GM13977 (cell line): Measurements from ENCODE around the gene TREX2.

Experiments
- DNase-seq: peaks from one replicate; pipeline ENCODE4 v3.0.0; 2012; ENCODE audit warnings: low spot score
- in situ Hi-C: fragments of 300-500 bp; cut with MboI; formaldehyde crosslinking; loops from one replicate; pipeline ENCODE4 v1.12.0; 2022; ENCODE audit warnings: low sequenced_read_pairs, low pct_unique_long_range_greater_than_20kb, mixed read lengths, inconsistent platforms; ENCODE audit not compliant: unreplicated experiment
- TF ChIP-seq, protein P1 (sequence below): IDR thresholded peaks from 2 replicates; pipeline ENCODE4 v1.5.1; 2012; ENCODE audit warnings: mild to moderate bottlenecking, control low read depth; ENCODE audit not compliant: insufficient read depth; ENCODE audit errors: extremely low read depth, missing control alignments

Gene TREX2

DNA sequence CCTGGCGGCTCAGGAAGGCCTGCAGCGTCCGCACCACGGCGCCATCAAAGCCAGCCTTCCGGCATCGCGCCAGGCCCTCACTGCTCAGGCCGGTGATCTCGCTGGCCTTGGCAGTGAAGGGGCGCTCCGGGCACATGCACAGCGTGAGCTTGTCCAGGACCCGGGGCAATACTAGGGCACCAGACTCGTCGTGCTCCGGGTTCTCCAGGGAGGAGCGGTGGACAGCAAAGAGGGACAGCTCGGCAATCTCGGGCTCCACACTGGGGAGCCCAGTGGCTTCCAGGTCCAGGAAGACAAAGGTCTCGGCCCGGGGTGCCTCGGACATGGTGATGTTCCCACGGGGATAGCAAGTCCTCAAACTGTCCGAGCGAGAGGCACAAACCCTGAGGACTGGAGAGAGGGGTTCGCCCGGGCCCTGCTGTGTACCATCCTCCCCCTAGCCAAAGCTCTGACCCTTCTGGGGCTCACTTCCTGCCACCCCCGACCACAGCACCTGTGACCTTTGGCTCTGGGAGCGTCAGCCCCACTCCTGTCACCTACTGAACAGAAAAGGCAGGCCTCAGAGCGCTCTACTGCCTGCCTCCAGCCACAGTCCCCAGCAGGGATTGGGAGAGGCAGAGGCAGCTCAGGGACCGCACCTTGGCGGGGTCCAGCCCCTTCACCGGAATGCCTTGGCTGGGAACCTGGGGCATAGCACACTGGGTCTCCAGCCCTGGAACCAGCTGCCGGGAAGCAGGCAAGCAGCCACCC, 575 bp downstream of the TREX2 start:
- DNase-seq = no peak
- TF ChIP-seq, protein P1, sequence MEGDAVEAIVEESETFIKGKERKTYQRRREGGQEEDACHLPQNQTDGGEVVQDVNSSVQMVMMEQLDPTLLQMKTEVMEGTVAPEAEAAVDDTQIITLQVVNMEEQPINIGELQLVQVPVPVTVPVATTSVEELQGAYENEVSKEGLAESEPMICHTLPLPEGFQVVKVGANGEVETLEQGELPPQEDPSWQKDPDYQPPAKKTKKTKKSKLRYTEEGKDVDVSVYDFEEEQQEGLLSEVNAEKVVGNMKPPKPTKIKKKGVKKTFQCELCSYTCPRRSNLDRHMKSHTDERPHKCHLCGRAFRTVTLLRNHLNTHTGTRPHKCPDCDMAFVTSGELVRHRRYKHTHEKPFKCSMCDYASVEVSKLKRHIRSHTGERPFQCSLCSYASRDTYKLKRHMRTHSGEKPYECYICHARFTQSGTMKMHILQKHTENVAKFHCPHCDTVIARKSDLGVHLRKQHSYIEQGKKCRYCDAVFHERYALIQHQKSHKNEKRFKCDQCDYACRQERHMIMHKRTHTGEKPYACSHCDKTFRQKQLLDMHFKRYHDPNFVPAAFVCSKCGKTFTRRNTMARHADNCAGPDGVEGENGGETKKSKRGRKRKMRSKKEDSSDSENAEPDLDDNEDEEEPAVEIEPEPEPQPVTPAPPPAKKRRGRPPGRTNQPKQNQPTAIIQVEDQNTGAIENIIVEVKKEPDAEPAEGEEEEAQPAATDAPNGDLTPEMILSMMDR = no peak
- in situ Hi-C loops = no loop called here

DNA sequence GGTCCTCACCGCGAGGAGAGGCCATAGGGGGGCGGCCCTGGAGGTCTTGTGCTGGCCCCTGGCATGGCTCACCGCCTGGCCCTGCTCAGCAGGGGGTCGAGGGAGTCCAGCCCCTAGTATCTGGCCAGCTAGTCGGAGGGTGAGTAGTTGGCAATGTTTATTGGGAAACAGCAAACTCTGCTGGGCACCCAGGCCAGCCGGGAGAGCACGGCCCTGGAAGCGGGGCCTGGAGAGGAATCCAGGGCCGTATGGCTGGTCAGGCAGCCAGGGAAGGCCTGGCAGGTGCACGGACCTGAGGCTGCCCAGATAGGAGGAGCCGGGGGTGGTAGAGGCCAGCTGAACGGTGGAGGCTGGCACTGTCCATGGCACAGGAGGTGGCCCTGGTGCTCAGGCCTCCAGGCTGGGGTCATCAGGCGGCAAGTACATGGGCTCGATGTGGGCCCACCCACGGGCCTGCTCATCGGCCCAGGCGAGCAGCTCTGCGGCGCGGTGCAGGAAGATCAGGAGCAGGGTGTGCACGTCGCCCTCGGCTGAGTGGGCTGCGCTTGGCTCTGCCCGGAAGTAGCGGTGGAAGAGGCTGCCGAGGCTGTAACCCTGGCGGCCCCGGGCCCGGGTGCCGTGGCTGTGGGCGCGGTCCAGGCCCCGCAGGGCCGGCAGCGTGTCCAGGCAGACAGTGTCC, 1.4 kb downstream of the TREX2 start:
- TF ChIP-seq, protein P1 = no peak
- no peak for DNase-seq
- in situ Hi-C loops = no loop called here

DNA sequence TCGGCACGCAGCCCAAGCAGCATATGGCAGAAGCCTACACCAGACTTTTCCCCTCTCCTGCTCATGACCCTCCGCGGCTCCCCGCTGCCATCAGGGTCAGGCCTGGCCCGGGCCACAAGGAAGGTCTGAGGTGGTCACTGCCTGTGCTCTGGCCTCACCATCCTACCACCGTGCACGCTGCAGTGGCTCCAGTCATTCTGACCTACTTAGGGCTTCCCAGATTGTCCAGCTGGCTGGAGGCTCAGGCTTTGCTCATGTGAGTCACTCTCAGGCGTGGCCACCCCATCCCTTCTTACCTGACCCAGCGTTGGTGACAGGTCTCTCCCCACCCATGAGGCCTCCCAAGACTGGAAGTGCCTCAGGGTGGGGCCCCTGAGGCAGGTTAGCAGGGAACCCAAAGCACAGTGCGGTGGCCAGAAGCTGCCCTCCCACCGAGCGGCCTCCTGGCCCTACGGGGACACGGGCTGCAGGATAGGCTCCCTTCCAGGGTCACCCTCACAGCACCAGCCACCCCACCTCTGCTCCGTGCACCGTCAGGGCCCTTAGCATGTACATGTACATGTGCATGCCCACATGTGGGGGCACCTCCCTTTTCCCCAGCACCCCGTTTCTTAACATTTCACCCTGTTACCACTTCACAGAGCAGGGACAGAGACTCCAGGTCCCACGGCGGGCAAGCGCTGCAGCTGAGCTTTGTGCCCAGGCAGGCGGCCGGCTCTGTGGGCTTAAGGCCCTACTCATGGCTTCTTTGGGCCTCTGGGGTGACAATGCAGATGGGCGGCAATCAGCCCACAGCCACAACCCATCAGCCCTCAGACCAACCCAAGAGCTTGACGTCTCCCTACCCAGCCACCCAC, 2.2 kb downstream of the TREX2 start:
- TF ChIP-seq, protein P1 = no peak
- in situ Hi-C loops = no loop called here
- no peak for DNase-seq

DNA sequence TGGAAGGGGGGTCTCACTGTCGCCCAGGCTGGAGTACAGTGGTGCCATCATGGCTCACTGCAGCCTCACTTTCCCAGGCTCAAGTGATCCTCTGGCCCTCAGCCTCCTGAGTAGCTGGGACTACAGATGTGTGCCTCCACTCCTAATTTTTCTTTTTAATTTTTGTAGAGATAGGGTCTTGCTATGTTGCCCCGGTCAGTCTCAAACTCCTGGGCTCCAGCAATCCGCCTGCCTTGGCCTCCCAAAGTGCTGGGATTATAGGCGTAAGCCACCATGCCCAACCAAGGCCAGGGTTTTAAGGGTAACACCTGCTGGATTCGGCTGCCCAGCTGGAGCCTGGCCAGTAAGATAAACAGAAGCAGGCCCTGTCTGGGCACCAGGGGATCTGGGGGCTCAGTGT, 3.4 kb downstream of the TREX2 start:
- in situ Hi-C loops = no loop called here
- no peak for DNase-seq
- TF ChIP-seq, protein P1 = no peak

DNA sequence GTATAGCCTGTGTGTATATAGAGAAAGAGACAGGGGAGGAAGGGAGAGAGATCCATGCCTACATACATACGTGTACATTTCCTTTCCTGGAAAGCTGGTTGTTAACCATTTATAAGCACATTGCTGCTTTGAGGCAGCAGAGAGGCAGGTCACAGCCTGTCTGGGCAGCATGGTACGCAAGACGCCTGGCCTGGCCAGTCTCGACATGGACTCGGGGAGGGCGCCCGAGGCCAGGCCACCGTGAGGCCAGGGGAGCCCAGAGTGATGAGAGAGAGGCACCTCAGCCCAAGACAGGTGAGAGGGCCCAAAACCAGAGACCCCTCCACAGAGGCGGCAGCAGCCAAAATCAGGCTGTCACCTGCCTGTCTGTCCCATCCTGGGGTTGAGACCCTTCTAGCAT, 3.9 kb downstream of the TREX2 start:
- TF ChIP-seq, protein P1 = no peak
- in situ Hi-C loops = no loop called here
- no peak for DNase-seq

DNA sequence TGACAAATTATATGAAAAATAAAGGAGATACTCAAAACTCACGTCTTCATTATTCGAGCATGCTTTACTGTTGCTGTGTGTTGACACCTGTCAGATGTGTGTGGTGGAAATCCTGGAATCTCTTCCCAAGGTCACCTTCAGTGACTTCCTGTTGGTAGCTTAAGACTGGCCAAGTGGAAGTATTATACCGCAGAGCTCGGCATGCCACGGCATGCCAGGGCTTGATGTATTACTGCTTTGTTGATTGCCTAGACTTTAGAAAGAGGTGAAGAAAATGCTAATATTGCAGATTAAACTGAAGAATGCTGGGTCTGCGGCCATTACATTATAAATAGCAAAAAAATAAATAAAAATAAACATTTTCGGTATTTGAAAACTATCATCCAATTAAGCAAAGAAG, 4.6 kb downstream of the TREX2 start:
- TF ChIP-seq, protein P1 = no peak
- in situ Hi-C loops = no loop called here
- DNase-seq = no peak
